ENCODE measurements around the gene LTK.

- TF ChIP-seq CTCF (IDR thresholded peaks at IDR 0.05; ENCODE audit: low read depth, low read length) = no peak
- TF ChIP-seq EZH2phosphoT487 (IDR thresholded peaks at IDR 0.05; ENCODE audit: low read depth) = no peak
Measured at GRCh38 chr15:41493205-41493901, 20.3 kb downstream of the LTK start, which contains the start of gene ITPKA.
